NCI-H510A treated with DMSO at 0.1 percent for 48 hours (cell line): ENCODE data around the gene KCP.
"Not testable (repeated sequence)": the region's sequence is repeated elsewhere in the genome, so short reads cannot be mapped to it uniquely, and the experiment has no call there.

Experiments used
- DNase-seq: peaks from one replicate; lab custom pipeline; 2025; lab: John Stamatoyannopoulos, UW

The KCP gene

GRCh38 chr7:128910569-128910945 lies at the start of gene KCP:
Gene KCP, minus strand, starts transcription at chr7:128910709. Its CDS starts 33 bp downstream, at chr7:128910676.
- DNase-seq = no peak

GRCh38 chr7:128959296-128959695 lies 48.8 kb upstream of the KCP start:
- no peak for DNase-seq

GRCh38 chr7:128955981-128956380 lies 45.5 kb upstream of the KCP start:
- DNase-seq = no peak

- no peak for DNase-seq
These were observed 44.6 kb upstream of the KCP start for GRCh38 chr7:128954830-128955802.

- DNase-seq = no peak
These were observed 43.6 kb upstream of the KCP start for GRCh38 chr7:128954150-128954549.

GRCh38 chr7:128951296-128951695 lies 40.8 kb upstream of the KCP start:
- DNase-seq = no peak

GRCh38 chr7:128948976-128949760 lies 38.7 kb upstream of the KCP start:
- no peak for DNase-seq

GRCh38 chr7:128948312-128948973 lies 37.9 kb upstream of the KCP start:
- no peak for DNase-seq

GRCh38 chr7:128947854-128948253 lies 37.3 kb upstream of the KCP start:
- no peak for DNase-seq

- no peak for DNase-seq
These were observed 36.7 kb upstream of the KCP start for GRCh38 chr7:128946936-128947830.

- no peak for DNase-seq
These were observed 35.3 kb upstream of the KCP start for GRCh38 chr7:128945668-128946366.

- no peak for DNase-seq
These were observed 34.2 kb upstream of the KCP start for GRCh38 chr7:128944487-128945236.

- not testable (repeated sequence) for DNase-seq
These were observed 32.7 kb upstream of the KCP start for GRCh38 chr7:128943251-128943650.

- no peak for DNase-seq
These were observed 31.5 kb upstream of the KCP start for GRCh38 chr7:128941946-128942526.

GRCh38 chr7:128941323-128941890 lies 30.9 kb upstream of the KCP start:
- no peak for DNase-seq

- DNase-seq = peak; percentile 31
These were observed 30.2 kb upstream of the KCP start for GRCh38 chr7:128940494-128941322.

GRCh38 chr7:128939861-128940410 lies 29.4 kb upstream of the KCP start:
- DNase-seq = no peak
